Left ventricle myocardium inferior (tissue), 1 donor: ENCODE data around the gene MGAT4A. TPM values are rescaled to one million over a fixed set of nuclear protein-coding genes. Genes with fewer than 3 reads are reported as not detected.
A peak's percentile ranks its signal among the peaks of the same experiment; 100 is the strongest.

Source experiments
- DNase-seq: peaks from one replicate; pipeline ENCODE4 v3.0.0-alpha.2; 2020
- H3K27ac ChIP-seq: fragments of 200-600 bp; replicated peaks from 2 replicates; pipeline ENCODE4 v1.8.0; 2021
- H3K27me3 ChIP-seq: fragments of 200-600 bp; 2 replicates; pipeline ENCODE4 v1.8.0; 2021; ENCODE audit warnings: low read depth
- H3K36me3 ChIP-seq: fragments of 200-600 bp; 2 replicates; pipeline ENCODE4 v1.8.0; 2021
- H3K4me1 ChIP-seq: fragments of 200-600 bp; 2 replicates; pipeline ENCODE4 v1.8.0; 2021
- H3K4me3 ChIP-seq: fragments of 200-600 bp; 2 replicates; pipeline ENCODE4 v1.8.0; 2021; ENCODE audit warnings: mild to moderate bottlenecking, moderate library complexity
- H3K9me3 ChIP-seq: fragments of 200-600 bp; replicated peaks from 2 replicates; pipeline ENCODE4 v1.8.0; 2021
- intact Hi-C: fragments of 100-400 bp; cut with micrococcal nuclease; formaldehyde crosslinking; loops from one replicate; pipeline ENCODE4 v1.11.0; 2022
- total RNA-seq: library from RNA; stranded (reverse); fragmentation: NEBNext Ultra II Directional; extraction: Animal tissue kit (Norgen Biotek cat#: 25700); gene quantifications from one replicate; pipeline ENCODE4 v1.2.1, GENCODE V29; 2021
- TF ChIP-seq, protein P1 (sequence below): fragments of 200-600 bp; IDR thresholded peaks from 2 replicates; pipeline ENCODE4 v1.8.0; 2021; ENCODE audit warnings: antibody characterized with exemption, mild to moderate bottlenecking, borderline replicate concordance
- donor health status: DM: no; HTN: yes; CAD: no; lungs with severe emphysema.

MGAT4A gene
- total RNA-seq, 1 donor from 2014 or later, result 18.4 TPM

DNA sequence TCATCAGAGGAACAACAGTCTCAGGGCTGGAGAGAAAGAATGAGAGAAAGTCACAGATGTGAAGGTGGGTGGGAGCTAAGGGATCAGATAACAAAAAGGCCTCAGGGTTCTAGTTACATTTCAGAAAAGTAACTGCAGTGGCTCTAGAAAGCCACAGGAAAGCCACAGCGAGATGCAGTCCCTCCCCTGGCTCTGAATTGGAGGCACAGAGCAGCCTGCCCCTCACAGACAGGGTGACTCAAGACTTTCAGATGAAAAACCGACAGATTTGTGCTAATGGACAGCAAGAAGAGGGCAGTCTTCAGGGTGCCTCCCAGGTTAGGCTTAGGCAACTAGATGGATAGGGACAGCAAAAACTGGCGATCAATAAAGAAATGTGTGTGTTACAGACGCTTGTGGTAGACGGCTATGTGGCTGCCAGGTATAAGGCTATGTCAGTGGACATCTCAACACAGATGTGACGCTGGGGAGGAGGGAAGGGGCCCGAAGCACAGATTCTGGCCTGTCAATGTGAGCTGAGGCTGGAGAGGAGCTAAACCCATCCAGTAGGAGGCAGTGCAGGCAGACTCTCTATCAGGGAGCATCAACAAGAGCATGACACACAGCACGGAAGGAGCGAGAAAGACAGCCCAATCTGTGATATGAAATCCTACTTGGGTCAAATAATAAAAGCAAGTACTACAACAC, 96.4 kb downstream of the MGAT4A start:
- no peak for DNase-seq
- no peak overlapping the region for H3K4me3 ChIP-seq
- H3K27ac ChIP-seq, result no peak overlapping the region
- intact Hi-C loops, result no loop called here
- peaks cover 81% of the 10 kb centered on the region for H3K36me3 ChIP-seq
- no peaks in the 10 kb centered on the region for H3K9me3 ChIP-seq
- no peaks in the 10 kb centered on the region for H3K27me3 ChIP-seq
- no peaks in the 10 kb centered on the region for H3K4me1 ChIP-seq
- TF ChIP-seq, protein P1, sequence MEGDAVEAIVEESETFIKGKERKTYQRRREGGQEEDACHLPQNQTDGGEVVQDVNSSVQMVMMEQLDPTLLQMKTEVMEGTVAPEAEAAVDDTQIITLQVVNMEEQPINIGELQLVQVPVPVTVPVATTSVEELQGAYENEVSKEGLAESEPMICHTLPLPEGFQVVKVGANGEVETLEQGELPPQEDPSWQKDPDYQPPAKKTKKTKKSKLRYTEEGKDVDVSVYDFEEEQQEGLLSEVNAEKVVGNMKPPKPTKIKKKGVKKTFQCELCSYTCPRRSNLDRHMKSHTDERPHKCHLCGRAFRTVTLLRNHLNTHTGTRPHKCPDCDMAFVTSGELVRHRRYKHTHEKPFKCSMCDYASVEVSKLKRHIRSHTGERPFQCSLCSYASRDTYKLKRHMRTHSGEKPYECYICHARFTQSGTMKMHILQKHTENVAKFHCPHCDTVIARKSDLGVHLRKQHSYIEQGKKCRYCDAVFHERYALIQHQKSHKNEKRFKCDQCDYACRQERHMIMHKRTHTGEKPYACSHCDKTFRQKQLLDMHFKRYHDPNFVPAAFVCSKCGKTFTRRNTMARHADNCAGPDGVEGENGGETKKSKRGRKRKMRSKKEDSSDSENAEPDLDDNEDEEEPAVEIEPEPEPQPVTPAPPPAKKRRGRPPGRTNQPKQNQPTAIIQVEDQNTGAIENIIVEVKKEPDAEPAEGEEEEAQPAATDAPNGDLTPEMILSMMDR, result no peak

DNA sequence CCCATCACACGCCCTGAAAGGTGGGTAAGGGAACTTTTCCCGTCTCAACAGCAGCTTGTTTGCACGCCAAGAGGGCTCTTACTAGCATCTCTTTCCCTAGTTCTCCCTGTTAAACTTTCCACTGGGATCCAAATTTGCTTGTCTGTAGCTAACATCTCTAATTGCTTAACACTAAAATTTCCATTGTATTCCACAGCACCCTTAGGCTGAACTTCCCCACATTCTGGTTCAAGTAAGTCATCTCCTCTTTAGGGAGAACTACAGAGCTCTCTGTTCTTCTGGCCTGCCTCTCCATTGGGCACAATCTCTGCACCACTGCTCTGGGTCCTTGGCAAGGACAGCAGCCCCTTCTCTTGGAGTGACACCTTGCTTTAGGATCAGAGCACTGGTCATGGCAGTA, 98.6 kb downstream of the MGAT4A start:
- H3K36me3 ChIP-seq, result peaks cover 66% of the 10 kb centered on the region
- H3K4me3 ChIP-seq, result no peak overlapping the region
- no peak for DNase-seq
- intact Hi-C loops, result no loop called here
- no peaks in the 10 kb centered on the region for H3K27me3 ChIP-seq
- H3K27ac ChIP-seq, result no peak overlapping the region
- H3K9me3 ChIP-seq, result no peaks in the 10 kb centered on the region
- TF ChIP-seq, protein P1, result no peak
- H3K4me1 ChIP-seq, result no peaks in the 10 kb centered on the region

DNA sequence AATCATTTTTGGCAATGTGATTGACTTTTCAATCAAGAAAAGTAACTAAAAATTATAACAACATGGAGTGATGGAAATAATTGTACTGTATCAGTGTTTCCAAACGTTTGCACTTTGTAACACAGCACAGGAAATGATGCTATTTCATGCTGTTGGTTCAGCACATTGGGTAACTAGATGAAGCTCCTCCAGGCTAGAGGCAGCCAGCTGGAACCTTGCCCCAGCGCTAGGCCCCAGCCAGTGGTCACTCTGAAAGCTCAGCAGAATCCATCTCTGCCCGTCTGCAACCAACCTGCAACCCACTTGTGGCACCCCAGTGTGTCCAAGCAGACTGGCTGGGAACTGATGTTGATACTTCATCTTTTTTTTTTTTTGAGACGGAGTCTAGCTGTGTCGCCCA, 107.3 kb downstream of the MGAT4A start:
- peaks cover 36% of the 10 kb centered on the region for H3K36me3 ChIP-seq
- peak; percentile 48 for DNase-seq
- TF ChIP-seq, protein P1, result no peak
- no peaks in the 10 kb centered on the region for H3K27me3 ChIP-seq
- H3K27ac ChIP-seq, result no peak overlapping the region
- intact Hi-C loops, result no loop called here
- H3K9me3 ChIP-seq, result no peaks in the 10 kb centered on the region
- no peaks in the 10 kb centered on the region for H3K4me1 ChIP-seq
- H3K4me3 ChIP-seq, result no peak overlapping the region

- TF ChIP-seq, protein P1, result no peak
- peaks cover 89% of the 10 kb centered on the region for H3K36me3 ChIP-seq
- intact Hi-C loops, result no loop called here
These were observed 113.8 kb downstream of the MGAT4A start for GRCh38 chr2:98617149-98617548.

GRCh38 chr2:98615481-98615880, 115.5 kb downstream of the MGAT4A start:
- Histone ChIP-seq H3K27me3 (no peaks in the 10 kb centered on the region), H3K4me3 (no peak overlapping the region), H3K4me1 (peaks cover 13% of the 10 kb centered on the region), H3K9me3 (no peaks in the 10 kb centered on the region), H3K27ac (no peak overlapping the region), H3K36me3 (peaks cover 91% of the 10 kb centered on the region)
- TF ChIP-seq, protein P1, result no peak
- DNase-seq, result no peak
- intact Hi-C loops, result no loop called here

More at GRCh38 chr2:98617149-98617548, 113.8 kb downstream of the MGAT4A start:
- Histone ChIP-seq H3K4me1 (no peaks in the 10 kb centered on the region), H3K9me3 (no peaks in the 10 kb centered on the region), H3K4me3 (no peak overlapping the region), H3K27ac (no peak overlapping the region), H3K27me3 (no peaks in the 10 kb centered on the region)
- no peak for DNase-seq
